ENCODE data around the gene TMEM100. TPM values are rescaled to one million over a fixed set of nuclear protein-coding genes. Genes with fewer than 3 reads are reported as not detected.

TMEM100 gene
- total RNA-seq, 1 donor from 2014 or later, result 21.4 TPM

DNA sequence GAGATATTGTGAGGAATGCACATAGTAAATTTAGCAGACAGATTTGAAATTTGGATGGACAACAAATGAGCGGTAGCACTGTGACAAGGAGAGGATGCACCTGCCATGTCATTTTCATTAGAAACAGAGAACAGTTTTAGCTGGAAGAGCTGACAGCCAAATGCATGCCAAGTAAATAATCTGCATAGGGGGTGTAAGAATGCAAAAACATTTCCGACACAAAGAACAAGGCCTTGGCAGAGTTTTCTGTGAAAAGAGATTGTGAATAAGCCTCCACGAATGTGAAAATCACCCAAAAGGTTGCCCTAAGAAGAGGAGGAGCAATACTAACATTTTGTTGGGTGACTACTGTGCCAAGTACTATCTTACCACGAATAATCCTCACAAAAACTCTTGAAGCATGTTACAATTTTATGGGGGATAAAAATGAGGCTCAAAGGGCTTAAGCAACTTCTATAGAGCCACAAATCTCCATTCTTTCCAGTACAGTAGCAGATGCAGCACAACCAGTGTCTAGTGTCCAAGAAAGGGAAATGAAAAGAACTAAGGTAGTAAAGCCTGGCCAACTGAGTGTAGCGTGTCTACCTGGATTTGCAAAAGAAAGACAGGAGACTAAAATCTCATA is 28.3 kb downstream of the TMEM100 start:
- Mint-ChIP-seq H3K27me3 (no peaks in the 10 kb centered on the region), H3K4me3 (no peak overlapping the region), H3K36me3 (no peaks in the 10 kb centered on the region), H3K27ac (no peak overlapping the region), H3K4me1 (ENCODE audit: unreplicated experiment) (peaks cover 19% of the 10 kb centered on the region), H3K9me3 (no peaks in the 10 kb centered on the region)
- TF ChIP-seq, protein P1, sequence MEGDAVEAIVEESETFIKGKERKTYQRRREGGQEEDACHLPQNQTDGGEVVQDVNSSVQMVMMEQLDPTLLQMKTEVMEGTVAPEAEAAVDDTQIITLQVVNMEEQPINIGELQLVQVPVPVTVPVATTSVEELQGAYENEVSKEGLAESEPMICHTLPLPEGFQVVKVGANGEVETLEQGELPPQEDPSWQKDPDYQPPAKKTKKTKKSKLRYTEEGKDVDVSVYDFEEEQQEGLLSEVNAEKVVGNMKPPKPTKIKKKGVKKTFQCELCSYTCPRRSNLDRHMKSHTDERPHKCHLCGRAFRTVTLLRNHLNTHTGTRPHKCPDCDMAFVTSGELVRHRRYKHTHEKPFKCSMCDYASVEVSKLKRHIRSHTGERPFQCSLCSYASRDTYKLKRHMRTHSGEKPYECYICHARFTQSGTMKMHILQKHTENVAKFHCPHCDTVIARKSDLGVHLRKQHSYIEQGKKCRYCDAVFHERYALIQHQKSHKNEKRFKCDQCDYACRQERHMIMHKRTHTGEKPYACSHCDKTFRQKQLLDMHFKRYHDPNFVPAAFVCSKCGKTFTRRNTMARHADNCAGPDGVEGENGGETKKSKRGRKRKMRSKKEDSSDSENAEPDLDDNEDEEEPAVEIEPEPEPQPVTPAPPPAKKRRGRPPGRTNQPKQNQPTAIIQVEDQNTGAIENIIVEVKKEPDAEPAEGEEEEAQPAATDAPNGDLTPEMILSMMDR (conservative IDR thresholded peaks at IDR 0.05), result no peak
- no peak for DNase-seq (ENCODE audit: extremely low spot score, unreplicated experiment)

- Mint-ChIP-seq H3K4me1 (ENCODE audit: unreplicated experiment) (peaks cover 19% of the 10 kb centered on the region), H3K36me3 (no peaks in the 10 kb centered on the region), H3K27ac (no peak overlapping the region), H3K27me3 (no peaks in the 10 kb centered on the region), H3K9me3 (no peaks in the 10 kb centered on the region), H3K4me3 (no peak overlapping the region)
- TF ChIP-seq, protein P1 (conservative IDR thresholded peaks at IDR 0.05), result no peak
- DNase-seq (ENCODE audit: extremely low spot score, unreplicated experiment), result no peak
Observed at GRCh38 chr17:55693254-55694216, 29.1 kb downstream of the TMEM100 start.

GRCh38 chr17:55692276-55692675 is 30.4 kb downstream of the TMEM100 start:
- Mint-ChIP-seq H3K4me1 (ENCODE audit: unreplicated experiment) (peaks cover 19% of the 10 kb centered on the region), H3K27ac (no peak overlapping the region), H3K36me3 (no peaks in the 10 kb centered on the region), H3K27me3 (no peaks in the 10 kb centered on the region), H3K9me3 (no peaks in the 10 kb centered on the region), H3K4me3 (no peak overlapping the region)
- TF ChIP-seq, protein P1 (conservative IDR thresholded peaks at IDR 0.05), result no peak
- no peak for DNase-seq (ENCODE audit: extremely low spot score, unreplicated experiment)

DNA sequence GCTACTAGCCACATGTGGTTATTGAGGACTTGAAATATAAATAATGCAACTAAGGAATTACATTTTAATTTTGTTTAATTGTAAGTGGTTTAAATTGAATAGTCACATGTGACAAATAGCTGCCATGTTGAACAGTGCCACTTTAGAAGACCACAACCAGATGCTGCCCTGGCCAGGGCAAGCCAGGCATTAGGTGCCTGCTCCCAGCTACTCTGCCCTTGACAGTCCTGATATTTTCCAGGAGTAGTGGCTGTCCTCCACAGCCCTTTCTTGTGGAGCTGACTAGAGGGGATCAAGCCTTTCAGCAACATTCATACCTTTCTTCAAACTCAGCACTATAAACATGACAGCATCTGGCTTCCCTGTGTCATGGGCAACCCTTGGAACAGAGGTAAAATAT is 31.0 kb downstream of the TMEM100 start:
- Mint-ChIP-seq H3K4me3 (no peak overlapping the region), H3K4me1 (ENCODE audit: unreplicated experiment) (peaks cover 19% of the 10 kb centered on the region), H3K27me3 (no peaks in the 10 kb centered on the region), H3K36me3 (no peaks in the 10 kb centered on the region), H3K9me3 (peaks cover under 1% of the 10 kb centered on the region), H3K27ac (no peak overlapping the region)
- TF ChIP-seq, protein P1 (conservative IDR thresholded peaks at IDR 0.05), result no peak
- DNase-seq (ENCODE audit: extremely low spot score, unreplicated experiment), result no peak

GRCh38 chr17:55690105-55690508 is 32.6 kb downstream of the TMEM100 start:
- TF ChIP-seq, protein P1 (conservative IDR thresholded peaks at IDR 0.05), result no peak
- Mint-ChIP-seq H3K9me3 (peaks cover 10% of the 10 kb centered on the region), H3K27me3 (peaks cover 1% of the 10 kb centered on the region), H3K4me1 (ENCODE audit: unreplicated experiment) (peaks cover 19% of the 10 kb centered on the region), H3K4me3 (peak overlapping the region; percentile 24), H3K27ac (no peak overlapping the region), H3K36me3 (no peaks in the 10 kb centered on the region)
- no peak for DNase-seq (ENCODE audit: extremely low spot score, unreplicated experiment)

All from type B pancreatic cell (in vitro differentiated cells).